ENCODE measurements around the gene NPTX1.

NPTX1 gene

DNA sequence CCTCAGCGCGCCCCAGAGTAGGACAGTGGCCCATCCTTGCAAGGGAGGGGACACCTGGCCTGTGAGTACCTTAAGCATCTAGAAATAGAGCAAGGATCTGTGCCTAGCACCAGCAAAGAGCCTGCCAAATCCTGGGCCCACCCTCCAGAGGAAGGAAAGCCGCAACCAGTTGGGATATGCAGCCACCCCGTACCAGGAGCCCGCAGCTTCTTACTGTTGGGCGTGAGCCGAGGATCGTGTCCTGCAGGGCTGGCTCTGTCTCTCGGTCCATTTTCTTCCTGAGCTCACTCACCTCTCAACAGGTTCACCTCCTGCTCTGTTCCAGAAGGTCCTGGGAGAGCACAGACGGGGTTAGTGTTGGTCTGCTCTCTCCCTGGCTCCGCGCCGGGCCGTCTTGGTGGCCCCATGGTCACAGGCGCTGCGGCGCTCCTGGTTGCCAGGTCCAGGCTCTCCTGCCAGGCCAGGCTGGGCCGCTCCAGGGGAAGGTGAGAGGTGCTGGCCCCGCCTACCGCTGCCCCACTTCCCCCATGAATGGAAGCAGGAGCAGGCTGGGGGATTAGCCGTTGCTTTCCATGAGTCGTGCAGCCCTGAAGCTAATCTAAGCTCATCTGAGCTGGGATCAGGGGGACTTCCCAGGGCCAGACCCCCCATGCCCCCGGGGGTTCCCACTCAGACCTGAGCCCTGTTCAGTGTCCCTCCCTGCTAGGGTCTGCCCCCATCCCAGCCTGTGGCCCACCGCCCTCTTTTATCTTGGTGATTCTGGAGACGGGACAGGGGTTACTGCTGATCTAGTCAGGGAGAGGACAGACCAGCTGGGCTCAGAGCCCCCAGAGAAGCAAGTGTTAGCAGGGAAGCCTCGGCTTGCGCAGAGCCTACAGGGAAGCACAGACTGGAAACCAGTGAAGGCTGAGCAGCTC is 48.8 kb downstream of the NPTX1 start:
- H3K4me3 ChIP-seq (ENCODE audit: low read length): no peak overlapping the region
- DNase-seq (ENCODE audit: low read depth): no peak
- TF ChIP-seq CTCF (IDR thresholded peaks at IDR 0.05; ENCODE audit: insufficient read depth, low read depth, low read length, missing control alignments): no peak

- no peak overlapping the region for H3K4me3 ChIP-seq (ENCODE audit: low read length)
- peak; percentile 66 for DNase-seq (ENCODE audit: low read depth)
- peak; percentile 83 for TF ChIP-seq CTCF (IDR thresholded peaks at IDR 0.05; ENCODE audit: insufficient read depth, low read depth, low read length, missing control alignments)
These were observed 49.6 kb downstream of the NPTX1 start for GRCh38 chr17:80426671-80427326.

DNA sequence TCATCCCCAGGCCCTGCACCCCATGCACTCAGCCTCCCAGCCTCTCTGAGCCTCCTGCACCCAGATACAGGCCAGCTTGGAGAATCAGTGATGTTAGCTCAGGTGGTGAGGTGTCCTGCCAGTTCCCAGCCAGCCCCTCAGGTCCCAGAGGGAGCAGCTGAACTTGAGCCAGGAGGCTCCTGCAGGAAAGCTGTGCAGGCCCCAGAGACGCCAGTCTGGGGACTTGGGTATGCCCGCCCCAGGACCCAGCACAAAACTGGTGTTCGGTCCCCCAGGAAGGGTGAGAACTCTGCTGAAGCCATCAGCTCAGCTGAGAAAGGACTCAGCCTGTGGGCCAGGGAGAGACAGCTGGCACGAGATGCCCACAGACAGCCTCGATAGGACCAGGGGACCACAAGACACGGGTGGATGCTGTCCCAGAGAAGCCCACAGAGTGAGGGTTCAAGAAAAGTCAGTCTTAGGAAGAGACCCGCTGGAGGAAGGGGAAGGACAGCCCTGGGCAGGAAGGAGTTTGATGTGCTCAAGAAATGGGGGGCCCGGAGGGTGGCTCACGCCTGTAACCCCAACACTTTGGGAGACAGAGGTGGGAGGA is 50.5 kb downstream of the NPTX1 start:
- DNase-seq (ENCODE audit: low read depth): no peak

GRCh38 chr17:80424878-80425765 is 51.3 kb downstream of the NPTX1 start:
- TF ChIP-seq CTCF (IDR thresholded peaks at IDR 0.05; ENCODE audit: insufficient read depth, low read depth, low read length, missing control alignments): no peak
- DNase-seq (ENCODE audit: low read depth): no peak
- H3K4me3 ChIP-seq (ENCODE audit: low read length): no peak overlapping the region

More for the DNA sequence above, 50.5 kb downstream of the NPTX1 start:
- TF ChIP-seq CTCF (IDR thresholded peaks at IDR 0.05; ENCODE audit: insufficient read depth, low read depth, low read length, missing control alignments): no peak
- H3K4me3 ChIP-seq (ENCODE audit: low read length): no peak overlapping the region

DNA sequence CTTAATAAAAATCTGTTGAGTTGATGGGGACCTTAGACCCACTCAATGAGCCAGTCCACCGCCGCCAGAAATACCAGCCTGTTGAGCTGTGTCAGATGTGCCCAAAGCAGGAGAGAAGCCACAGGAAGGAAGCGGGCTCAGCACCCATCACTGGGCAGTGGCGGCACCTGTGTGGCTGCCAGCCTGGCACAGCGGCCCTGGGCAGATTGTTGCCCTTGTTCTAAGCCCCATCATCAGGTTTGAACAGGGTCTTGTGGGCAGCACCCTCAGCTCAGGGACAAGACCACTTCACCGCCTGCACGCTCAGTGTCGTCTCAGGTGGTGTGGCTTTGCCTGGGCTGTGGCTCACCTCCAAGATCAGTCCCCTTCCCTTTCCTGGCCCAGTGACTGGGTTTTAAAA is 52.1 kb downstream of the NPTX1 start:
- H3K4me3 ChIP-seq (ENCODE audit: low read length): no peak overlapping the region
- no peak for DNase-seq (ENCODE audit: low read depth)
- no peak for TF ChIP-seq CTCF (IDR thresholded peaks at IDR 0.05; ENCODE audit: insufficient read depth, low read depth, low read length, missing control alignments)

GRCh38 chr17:80423536-80424225 is 52.7 kb downstream of the NPTX1 start:
- H3K4me3 ChIP-seq (ENCODE audit: low read length): no peak overlapping the region
- TF ChIP-seq CTCF (IDR thresholded peaks at IDR 0.05; ENCODE audit: insufficient read depth, low read depth, low read length, missing control alignments): no peak
- DNase-seq (ENCODE audit: low read depth): no peak

Measured in epithelial cell of esophagus (primary cell).